LoVo (cell line): ENCODE results near the gene NLRC3.

Experiments
- DNase-seq: peaks from one replicate; pipeline ENCODE4 v3.0.0-alpha.2; 2016; ENCODE audit warnings: low spot score

Gene NLRC3

DNA sequence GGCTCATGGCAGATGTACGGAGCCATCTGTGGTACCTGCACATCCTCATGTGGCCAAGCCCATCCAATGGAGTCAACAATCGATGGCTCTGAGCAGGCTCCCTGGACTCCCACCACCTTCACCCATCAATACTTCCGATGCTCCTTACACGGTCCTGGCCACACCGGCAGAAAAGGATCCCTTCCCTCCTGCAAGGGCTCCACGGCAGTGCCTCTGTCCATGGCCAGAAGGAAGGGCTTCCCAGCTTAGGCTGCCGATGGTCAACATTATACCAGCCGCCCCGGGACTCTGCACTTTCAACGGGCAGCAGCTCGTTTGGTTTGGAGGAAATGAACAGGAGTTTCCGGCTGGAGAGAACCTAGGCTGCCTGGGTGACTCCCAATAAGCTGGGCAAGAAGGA is 21.0 kb upstream of the NLRC3 start:
- DNase-seq = no peak

DNA sequence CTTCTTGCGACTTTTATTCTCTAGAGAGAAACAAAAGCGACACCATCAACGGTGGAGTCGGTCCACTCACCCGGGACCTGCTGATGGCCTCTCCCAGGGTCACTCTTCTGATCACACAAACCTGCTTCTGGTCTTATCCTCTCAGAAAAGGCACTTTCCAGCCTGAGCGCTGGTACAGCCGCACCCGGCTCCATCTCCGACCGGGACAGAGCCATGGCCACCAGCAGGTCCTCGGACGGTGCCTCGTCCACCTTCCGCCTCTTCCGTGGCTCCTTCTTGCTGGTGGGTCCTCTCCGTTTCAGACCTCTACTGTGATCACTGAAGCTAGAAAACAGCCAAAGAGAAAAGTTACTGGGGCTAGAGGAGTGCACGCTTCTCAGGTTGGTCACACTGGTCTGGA is 20.5 kb upstream of the NLRC3 start:
- no peak for DNase-seq

GRCh38 chr16:3597226-3597625 is 20.0 kb upstream of the NLRC3 start:
- DNase-seq = no peak

GRCh38 chr16:3596101-3596861 is 19.1 kb upstream of the NLRC3 start:
- DNase-seq = no peak

GRCh38 chr16:3595521-3596021 is 18.4 kb upstream of the NLRC3 start:
- no peak for DNase-seq

DNA sequence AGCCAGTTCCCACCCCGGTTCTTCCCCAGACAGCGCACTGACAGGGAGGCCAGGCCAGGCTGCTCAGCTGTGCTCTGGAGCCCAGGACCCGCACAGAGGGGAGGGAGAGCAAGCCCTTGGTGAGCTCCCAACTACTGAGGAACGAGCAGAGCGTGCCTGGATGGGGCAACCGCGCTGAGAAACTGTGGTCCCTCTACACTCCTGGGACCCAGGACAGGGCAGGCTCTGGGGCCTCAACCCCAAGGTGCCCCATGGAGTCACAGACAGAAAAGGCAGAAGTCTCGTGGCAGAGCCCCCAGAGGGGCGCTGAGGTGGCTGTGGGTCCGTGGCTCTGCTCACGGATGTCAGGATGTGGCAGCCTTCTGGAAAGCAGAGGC is 17.9 kb upstream of the NLRC3 start:
- DNase-seq = no peak

- no peak for DNase-seq
Observed at GRCh38 chr16:3594316-3595109, 17.3 kb upstream of the NLRC3 start.

GRCh38 chr16:3592559-3592958 is 15.4 kb upstream of the NLRC3 start:
- no peak for DNase-seq

DNA sequence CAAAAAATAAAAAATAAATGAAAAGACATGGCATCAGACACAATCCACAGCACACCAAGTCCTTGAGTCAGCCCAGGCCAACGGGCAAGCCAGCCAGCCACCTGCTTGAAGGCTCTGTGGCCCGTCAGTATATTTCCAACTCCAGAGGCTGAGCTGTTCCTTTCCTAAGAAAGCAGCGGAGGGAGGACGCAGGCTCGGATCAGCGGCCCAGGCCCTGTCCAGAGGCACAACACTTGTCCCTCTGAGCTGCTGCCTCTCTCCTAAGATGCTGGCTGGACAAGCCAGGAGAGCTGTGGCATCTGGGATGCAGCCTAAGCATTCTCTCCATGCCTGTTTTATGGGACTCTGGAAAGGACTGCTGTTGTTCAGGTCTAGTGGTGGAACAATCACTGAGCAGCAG is 14.8 kb upstream of the NLRC3 start:
- no peak for DNase-seq

DNA sequence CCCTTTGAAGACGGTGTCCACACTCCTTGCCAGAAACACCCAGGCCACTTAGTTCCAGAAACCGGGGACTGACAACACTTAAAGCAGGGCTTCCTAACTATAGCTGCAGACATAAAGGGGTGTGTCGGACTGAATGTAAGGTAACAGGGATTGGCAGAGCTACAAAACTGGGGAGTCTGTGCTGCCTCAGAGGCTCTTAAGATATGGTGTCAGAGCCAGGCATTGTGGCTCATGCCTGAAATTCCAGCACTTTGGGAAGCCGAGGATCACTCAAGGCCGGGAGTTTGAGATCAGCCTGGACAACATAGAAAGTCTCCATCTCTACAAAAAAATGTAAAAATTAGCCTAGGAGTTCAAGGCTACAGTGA is 14.2 kb upstream of the NLRC3 start:
- no peak for DNase-seq

DNA sequence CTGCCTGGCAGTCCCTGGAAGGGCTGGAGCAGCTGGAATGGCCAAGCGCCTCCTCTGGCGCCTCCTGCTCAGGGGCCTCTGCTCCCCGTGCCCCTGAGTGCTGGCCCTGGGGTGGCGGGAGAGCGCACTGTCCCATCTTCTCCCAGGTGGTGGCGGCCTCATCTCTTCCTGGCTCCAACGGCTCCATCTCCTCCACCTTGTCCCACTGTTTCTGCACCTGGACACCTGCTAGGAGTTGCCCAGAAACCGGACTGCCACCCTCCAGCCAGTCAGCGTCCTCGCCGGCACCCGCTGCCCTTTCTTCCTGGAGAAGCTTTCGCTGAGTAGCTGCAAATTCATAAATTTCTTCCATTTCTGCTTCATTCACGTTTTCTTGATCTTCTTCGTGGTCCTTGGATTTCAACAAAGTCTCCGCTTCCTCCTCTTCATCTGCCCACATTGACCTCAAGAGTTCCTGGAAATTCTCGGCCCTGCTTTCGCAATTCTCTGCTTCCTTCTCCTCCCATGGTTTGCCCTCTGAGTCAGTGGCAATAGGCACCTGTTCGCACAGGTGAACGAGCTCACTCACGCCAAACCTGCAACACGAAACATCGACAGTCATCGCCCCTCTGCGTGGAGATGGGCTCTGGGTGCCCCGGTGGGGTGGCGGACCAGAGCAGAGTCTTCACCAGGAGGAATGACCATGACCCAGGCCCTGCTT is 13.7 kb upstream of the NLRC3 start:
- DNase-seq = no peak

- no peak for DNase-seq
Observed at GRCh38 chr16:3589991-3590701, 12.9 kb upstream of the NLRC3 start.

GRCh38 chr16:3589441-3589921 is 12.3 kb upstream of the NLRC3 start:
- no peak for DNase-seq

DNA sequence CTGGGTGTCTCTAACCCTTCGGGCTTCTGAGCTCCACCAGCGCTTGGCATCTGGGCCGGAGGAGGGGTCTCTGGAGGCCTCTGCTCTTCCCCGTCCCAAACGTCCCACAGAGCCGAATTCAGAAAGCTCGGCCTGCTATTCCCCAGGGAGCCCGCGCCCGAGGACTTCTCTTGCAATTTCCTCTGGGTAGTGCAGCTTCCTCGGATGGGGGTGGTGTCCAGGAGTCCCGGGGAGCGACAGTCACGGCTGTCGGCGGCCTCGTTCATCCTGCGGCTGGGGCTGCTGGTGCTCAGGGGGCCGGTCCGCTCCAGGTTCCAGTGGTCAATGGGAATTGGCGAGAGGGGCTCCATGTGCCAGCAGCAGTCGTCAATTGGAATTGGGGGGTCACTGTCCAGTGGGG is 11.8 kb upstream of the NLRC3 start:
- DNase-seq = no peak

DNA sequence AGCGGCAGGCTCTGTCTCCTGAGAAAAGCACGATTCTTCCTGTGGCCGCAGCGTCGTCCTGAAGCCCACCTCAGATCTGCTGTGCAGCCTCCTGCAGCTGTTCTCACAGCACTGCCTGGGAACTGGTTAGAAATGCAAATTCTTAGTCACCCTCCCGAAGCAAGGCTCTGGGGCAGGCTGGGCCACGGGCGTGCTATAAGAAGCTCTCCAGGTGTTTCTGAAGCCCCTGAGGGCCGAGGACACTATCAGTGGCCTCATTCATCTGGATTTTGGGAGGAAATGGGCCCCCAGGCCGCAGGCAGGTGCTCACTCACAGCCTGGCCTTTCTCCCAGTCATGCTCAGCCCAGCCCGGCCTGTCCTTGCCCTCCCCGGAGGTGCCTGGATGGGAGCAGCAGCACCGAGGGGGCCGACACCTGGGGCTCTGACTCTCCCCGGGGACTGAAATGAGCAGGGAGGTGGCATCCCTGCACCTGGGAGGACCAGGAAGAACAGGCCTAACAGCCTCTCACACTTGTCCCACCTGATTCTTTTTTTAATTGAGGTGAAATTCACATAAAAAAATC is 10.4 kb upstream of the NLRC3 start:
- DNase-seq = no peak

- DNase-seq = no peak
Observed at GRCh38 chr16:3584412-3584811, 7.2 kb upstream of the NLRC3 start.

- DNase-seq = no peak
Observed at GRCh38 chr16:3583303-3584038, 6.3 kb upstream of the NLRC3 start.

DNA sequence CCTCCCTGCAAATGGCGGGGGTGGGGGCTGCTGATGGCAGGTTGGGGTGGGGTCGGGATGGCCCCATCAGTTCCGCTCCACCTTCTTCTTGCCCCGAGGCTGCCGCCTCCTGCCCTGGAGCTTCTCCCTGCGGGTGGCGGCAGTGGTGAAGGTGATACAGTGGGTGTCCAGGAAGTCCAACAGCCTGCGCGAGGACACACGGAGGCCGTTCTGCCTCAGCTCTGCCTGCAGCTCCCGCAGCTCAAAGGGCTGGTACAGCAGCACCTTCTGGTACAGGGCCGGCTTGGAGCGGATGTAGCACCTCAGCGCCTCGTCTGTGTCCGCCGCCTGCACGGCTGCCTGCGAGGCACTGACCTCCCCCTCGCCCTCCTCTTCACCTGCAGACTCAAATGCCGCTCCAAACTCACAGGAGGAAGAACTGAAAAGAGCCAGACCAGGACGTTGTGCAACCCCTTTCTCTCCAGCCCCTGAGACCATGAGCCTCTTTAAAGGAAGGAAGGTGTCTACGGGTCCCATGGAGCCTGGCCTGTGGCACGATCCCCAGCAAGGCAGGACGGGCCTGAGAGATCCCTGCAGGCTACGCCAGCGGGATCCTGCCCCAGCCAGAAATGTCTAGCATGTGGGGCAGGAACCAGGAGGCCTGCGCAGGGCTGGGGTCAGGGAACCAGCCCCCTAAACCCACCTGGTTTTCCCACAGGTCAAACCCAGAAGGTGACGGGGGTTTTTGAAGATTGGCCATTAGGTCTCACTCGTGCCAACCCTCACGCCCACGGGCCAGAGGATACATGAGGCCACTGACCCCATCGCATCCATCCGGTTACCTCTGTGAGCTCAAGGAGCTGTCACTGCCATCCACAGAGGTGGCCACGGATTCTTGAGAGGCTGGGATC is 5.3 kb upstream of the NLRC3 start:
- DNase-seq = no peak

- no peak for DNase-seq
Observed at GRCh38 chr16:3581392-3581791, 4.2 kb upstream of the NLRC3 start.

DNA sequence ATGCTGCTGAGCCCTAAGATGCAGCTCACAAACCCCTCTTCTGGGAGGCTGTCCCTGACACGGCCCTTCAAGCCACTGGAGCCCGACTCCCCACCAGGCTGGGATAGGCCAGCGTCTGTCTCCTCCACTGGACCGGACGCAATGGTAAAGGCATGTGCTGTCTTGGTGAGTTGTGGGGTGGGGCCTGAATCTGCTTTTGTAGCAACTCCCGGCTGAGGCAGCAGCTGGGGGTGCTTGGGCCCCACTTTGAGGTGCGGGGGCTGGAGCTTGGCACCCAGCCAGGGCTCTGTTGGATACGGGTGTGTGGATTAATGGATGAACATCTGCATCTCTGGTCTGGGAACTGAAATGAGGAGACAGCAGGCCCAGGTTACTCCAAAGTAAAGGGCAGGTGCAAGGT is 3.5 kb upstream of the NLRC3 start:
- no peak for DNase-seq
